Urinary bladder (tissue), 4 donors: Measurements from ENCODE around the gene DCAF17. TPM values are rescaled to one million over a fixed set of nuclear protein-coding genes. Genes with fewer than 3 reads are reported as not detected.

Source experiments
- DNase-seq: peaks from one replicate; pipeline ENCODE4 v3.0.0-alpha.2; 2015; ENCODE audit errors: extremely low spot score
- H3K27ac ChIP-seq: one replicate; pipeline ENCODE4 v1.5.1; 2013; ENCODE audit warnings: low read depth, mild to moderate bottlenecking, moderate library complexity
- H3K36me3 ChIP-seq: one replicate; pipeline ENCODE4 v1.6.1; 2013; ENCODE audit warnings: mild to moderate bottlenecking, moderate library complexity; ENCODE audit not compliant: insufficient read depth
- H3K4me1 ChIP-seq: one replicate; pipeline ENCODE4 v1.6.1; 2013; ENCODE audit warnings: mild to moderate bottlenecking, moderate library complexity; ENCODE audit not compliant: insufficient read depth
- H3K4me3 ChIP-seq: one replicate; pipeline ENCODE4 v1.5.1; 2013; ENCODE audit warnings: low read depth, low read length
- WGBS: extraction: QIAGEN DNeasy Blood & Tissue Kit; methylation state at CpG from one replicate; pipeline ENCODE4 v1.1.7; 2013; 5-methylcytosine and 5-hydroxymethylcytosine counted together
- polyA plus RNA-seq: library from polyadenylated mRNA; stranded (reverse); fragments of 200-250 nt; gene quantifications from one replicate; pipeline ENCODE4 v1.2.3, GENCODE V29; 2013
- total RNA-seq: library from RNA; depleted of rRNA; stranded (reverse); fragments of >200 nt; gene quantifications from one replicate; pipeline ENCODE4 v1.2.3, GENCODE V29; 2014
- donor health status: healthy with polysubstance abuse.
- donor health status: healthy.

Gene DCAF17
- total and polyA plus RNA-seq, 2 donors: 9.3 to 48.0 TPM

- DNase-seq: no peak
- Histone ChIP-seq H3K4me3 (no peak overlapping the region), H3K4me1 (no peaks in the 10 kb centered on the region), H3K36me3 (peaks cover 4% of the 10 kb centered on the region), H3K27ac (no peak overlapping the region)
- 84% methylated on average over 2 of the region's 2 CpGs for WGBS
Measured at GRCh38 chr2:171447675-171448074, 13.6 kb downstream of the DCAF17 start.

- Histone ChIP-seq H3K27ac (no peak overlapping the region), H3K36me3 (peaks cover 4% of the 10 kb centered on the region), H3K4me1 (no peaks in the 10 kb centered on the region), H3K4me3 (no peak overlapping the region)
- DNase-seq: no peak
Measured at GRCh38 chr2:171451074-171451473, 17.0 kb downstream of the DCAF17 start.

DNA sequence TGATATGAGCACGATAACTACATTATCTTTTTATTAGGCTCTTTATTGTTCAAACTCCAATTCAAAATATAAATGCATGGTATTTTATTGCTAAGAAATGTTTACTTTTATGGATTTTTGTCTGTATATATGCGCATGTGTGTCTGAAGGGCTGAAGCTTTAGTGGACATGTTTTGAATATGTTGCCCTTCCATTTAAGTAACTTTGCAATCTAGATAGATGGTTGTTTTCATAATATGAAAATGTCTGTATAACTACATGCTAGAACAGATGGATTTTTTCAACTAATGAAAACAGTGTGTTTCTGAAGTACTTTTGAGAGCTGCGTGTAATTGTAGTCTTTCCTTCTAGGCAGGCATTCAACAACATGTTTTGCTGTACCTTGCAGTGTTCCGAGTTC is 18.7 kb downstream of the DCAF17 start:
- Histone ChIP-seq H3K4me3 (no peak overlapping the region), H3K36me3 (peaks cover 4% of the 10 kb centered on the region), H3K27ac (no peak overlapping the region), H3K4me1 (no peaks in the 10 kb centered on the region)
- 75% methylated on average over 4 of the region's 4 CpGs for WGBS
- DNase-seq: no peak

- H3K27ac ChIP-seq: no peak overlapping the region
- H3K36me3 ChIP-seq: no peaks in the 10 kb centered on the region
Measured at GRCh38 chr2:171459498-171459897, 25.5 kb downstream of the DCAF17 start.

DNA sequence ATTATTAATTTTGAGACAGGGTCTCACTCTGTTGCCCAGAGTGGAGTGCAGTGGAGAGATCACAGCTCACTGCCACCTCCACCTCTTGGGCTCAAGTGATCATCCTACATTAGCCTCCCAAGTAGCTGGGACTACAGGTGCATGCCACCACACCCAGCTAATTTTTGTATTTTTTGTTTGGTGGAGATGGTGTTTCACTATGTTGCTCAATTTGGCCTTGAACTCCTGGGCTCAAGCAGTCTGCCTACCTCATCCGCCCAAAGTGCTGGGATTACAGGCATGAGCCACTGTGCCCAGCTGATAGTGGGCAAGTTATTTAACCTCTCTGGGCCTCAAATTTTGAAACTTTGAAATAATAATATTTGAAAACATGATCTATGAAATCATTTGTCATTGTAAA is 26.5 kb downstream of the DCAF17 start:
- H3K4me1 ChIP-seq: no peaks in the 10 kb centered on the region
- H3K4me3 ChIP-seq: no peak overlapping the region
- 98% methylated on average over 1 of the region's 1 CpG for WGBS
- DNase-seq: no peak
- no peaks in the 10 kb centered on the region for H3K36me3 ChIP-seq
- H3K27ac ChIP-seq: no peak overlapping the region

More at GRCh38 chr2:171459498-171459897, 25.5 kb downstream of the DCAF17 start:
- no peaks in the 10 kb centered on the region for H3K4me1 ChIP-seq
- no peak overlapping the region for H3K4me3 ChIP-seq
- no peak for DNase-seq

- 88% methylated on average over 4 of the region's 4 CpGs for WGBS
- H3K27ac ChIP-seq: no peak overlapping the region
- DNase-seq: no peak
- no peak overlapping the region for H3K4me3 ChIP-seq
- H3K36me3 ChIP-seq: peaks cover 5% of the 10 kb centered on the region
- H3K4me1 ChIP-seq: no peaks in the 10 kb centered on the region
Measured at GRCh38 chr2:171469176-171469575, 35.1 kb downstream of the DCAF17 start.

DNA sequence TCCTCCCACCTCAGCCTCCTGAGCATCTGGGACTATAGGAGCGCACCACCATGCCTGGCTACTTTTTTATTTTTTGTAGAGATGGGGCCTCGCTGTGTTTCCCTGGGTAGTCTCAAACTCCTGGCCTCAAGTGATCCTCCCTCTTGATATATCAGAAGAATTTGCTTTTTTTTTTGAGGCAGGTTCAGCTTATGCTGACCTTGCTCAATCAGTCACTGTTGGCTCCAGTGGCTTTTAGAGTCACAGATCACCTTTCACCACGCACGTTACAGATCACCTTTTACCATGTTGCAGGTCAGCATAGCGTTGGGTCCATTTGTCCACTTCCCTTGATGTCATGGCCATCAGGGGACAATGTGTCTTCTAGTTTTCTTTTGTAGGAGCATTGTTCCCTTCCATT is 36.1 kb downstream of the DCAF17 start:
- 97% methylated on average over 5 of the region's 5 CpGs for whole genome bisulfite sequencing
- H3K27ac ChIP-seq: no peak overlapping the region
- DNase-seq: no peak
- H3K36me3 ChIP-seq: peaks cover 5% of the 10 kb centered on the region
- H3K4me1 ChIP-seq: no peaks in the 10 kb centered on the region
- no peak overlapping the region for H3K4me3 ChIP-seq

DNA sequence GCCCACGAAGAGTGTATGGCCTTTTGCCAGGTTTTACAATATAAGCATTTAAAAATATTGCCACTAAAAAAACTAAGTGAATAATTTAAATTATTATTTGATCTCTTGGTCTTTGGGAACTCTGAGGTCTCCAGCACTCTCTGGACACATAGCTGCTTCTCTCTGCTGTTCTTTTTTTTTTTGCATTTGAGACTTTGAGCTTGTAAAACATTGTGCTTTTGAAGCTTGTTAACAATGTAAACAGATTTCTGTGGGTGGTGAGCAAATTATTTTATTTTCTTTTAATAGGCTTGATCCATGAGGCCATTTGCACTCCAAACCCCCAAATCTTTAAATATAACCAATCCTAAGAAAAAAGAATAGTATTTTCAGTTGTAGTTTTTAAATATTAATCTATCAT is 42.0 kb downstream of the DCAF17 start:
- no peak for DNase-seq
- 70% methylated on average over 1 of the region's 1 CpG for WGBS
- no peak overlapping the region for H3K4me3 ChIP-seq
- H3K36me3 ChIP-seq: no peaks in the 10 kb centered on the region
- no peak overlapping the region for H3K27ac ChIP-seq
- no peaks in the 10 kb centered on the region for H3K4me1 ChIP-seq

- WGBS: 49% methylated on average over 1 of the region's 1 CpG
- no peaks in the 10 kb centered on the region for H3K36me3 ChIP-seq
- H3K4me1 ChIP-seq: no peaks in the 10 kb centered on the region
- no peak overlapping the region for H3K4me3 ChIP-seq
- no peak for DNase-seq
- H3K27ac ChIP-seq: no peak overlapping the region
Measured at GRCh38 chr2:171478345-171478744, 44.3 kb downstream of the DCAF17 start.

GRCh38 chr2:171479154-171479814 is 45.3 kb downstream of the DCAF17 start:
- no peaks in the 10 kb centered on the region for H3K36me3 ChIP-seq
- no peak for DNase-seq
- WGBS: 87% methylated on average over 3 of the region's 3 CpGs
- H3K27ac ChIP-seq: no peak overlapping the region
- no peak overlapping the region for H3K4me3 ChIP-seq
- no peaks in the 10 kb centered on the region for H3K4me1 ChIP-seq

- WGBS: 74% methylated on average over 1 of the region's 1 CpG
- no peak overlapping the region for H3K27ac ChIP-seq
- H3K4me1 ChIP-seq: no peaks in the 10 kb centered on the region
- DNase-seq: no peak
- H3K36me3 ChIP-seq: no peaks in the 10 kb centered on the region
- H3K4me3 ChIP-seq: no peak overlapping the region
Measured at GRCh38 chr2:171480908-171481307, 46.9 kb downstream of the DCAF17 start.

DNA sequence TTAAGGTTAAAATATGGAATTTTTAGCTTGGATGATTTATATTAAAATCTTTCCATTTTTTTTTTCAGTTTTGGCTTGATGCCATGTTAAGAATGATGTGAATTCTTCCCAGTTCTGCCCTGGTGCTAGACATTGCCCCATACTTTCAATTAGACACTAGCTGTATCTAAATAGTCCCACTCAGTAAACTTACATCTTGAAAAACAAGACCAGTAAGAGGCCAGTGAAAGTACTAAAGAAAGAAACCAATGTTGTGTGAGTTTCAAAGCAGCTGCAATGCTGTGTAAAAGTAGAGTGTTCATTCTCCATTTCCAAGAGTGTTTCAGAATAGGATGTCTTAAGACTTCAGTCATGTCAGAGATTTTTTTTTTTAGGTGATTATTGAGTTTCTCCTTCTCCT is 48.3 kb downstream of the DCAF17 start:
- no peaks in the 10 kb centered on the region for H3K36me3 ChIP-seq
- H3K27ac ChIP-seq: no peak overlapping the region
- no peak for DNase-seq
- H3K4me1 ChIP-seq: no peaks in the 10 kb centered on the region
- no peak overlapping the region for H3K4me3 ChIP-seq

- 90% methylated on average over 3 of the region's 3 CpGs for WGBS
- Histone ChIP-seq H3K4me1 (no peaks in the 10 kb centered on the region), H3K27ac (no peak overlapping the region), H3K4me3 (no peak overlapping the region), H3K36me3 (no peaks in the 10 kb centered on the region)
- DNase-seq: no peak
Measured at GRCh38 chr2:171482877-171483276, 48.9 kb downstream of the DCAF17 start.

DNA sequence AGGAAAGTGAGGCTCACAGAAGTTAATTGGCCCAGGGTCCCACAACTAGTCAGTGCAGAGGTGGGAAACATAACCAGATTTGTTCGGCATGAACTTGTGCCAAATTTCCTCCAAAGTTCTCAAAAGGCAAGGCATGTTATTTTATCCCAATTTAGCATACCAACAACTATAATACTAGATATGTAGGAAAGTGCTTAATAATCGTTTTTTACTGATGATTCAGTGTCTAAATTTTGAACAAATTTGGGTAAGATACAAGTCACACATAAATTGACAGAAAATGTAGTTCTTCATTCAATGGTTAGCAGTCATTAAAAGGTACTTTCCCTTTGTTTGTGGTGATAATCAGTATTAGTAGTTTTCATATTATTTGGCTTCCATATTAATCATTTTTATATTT is 49.8 kb downstream of the DCAF17 start:
- no peak for DNase-seq
- Histone ChIP-seq H3K27ac (no peak overlapping the region), H3K4me3 (no peak overlapping the region), H3K4me1 (no peaks in the 10 kb centered on the region), H3K36me3 (no peaks in the 10 kb centered on the region)
- 80% methylated on average over 2 of the region's 2 CpGs for WGBS

DNA sequence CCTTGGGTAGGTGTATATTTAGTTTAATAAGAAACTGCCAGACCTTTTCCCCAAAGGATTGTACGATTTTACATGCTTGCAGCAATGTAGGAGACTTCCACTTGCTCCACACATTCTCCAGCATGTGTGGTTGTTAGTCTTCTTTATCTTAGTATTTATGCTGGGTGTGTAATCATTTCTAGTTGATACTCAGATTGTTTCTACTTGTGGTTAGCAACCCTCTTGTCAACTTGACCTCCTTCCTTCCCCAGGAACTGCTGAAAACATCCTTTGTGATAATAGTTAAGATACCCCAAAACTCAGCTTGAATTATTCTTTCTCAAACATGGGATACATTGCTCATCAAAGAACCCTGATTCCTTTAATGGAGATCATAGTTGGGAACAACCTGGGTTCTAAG is 51.1 kb downstream of the DCAF17 start:
- Histone ChIP-seq H3K4me1 (no peaks in the 10 kb centered on the region), H3K36me3 (no peaks in the 10 kb centered on the region), H3K4me3 (no peak overlapping the region), H3K27ac (no peak overlapping the region)
- no peak for DNase-seq
- 64% methylated on average over 1 of the region's 1 CpG for WGBS
